Measurements from ENCODE around the gene TMEM143. TPM values are rescaled to one million over a fixed set of nuclear protein-coding genes. Genes with fewer than 3 reads are reported as not detected.
"Not testable (repeated sequence)": the region's sequence is repeated elsewhere in the genome, so short reads cannot be mapped to it uniquely, and the experiment has no call there.

TMEM143 gene
- total and polyA plus RNA-seq, 4 donors = 4.1 to 12.3 (median 9.3) TPM

- peaks cover 4 to 13% (median 8%) of the 10 kb centered on the region in 4 donors for H3K36me3 ChIP-seq (ENCODE audit: control insufficient read depth in 4 of 4, insufficient read depth in 4 of 4, low read length in 4 of 4)
- TF ChIP-seq CTCF (IDR thresholded peaks at IDR 0.05; ENCODE audit: control extremely low read depth, extremely low read depth) = no peak
- H3K9ac ChIP-seq (ENCODE audit: insufficient read depth in 1 of 2, low read length in 2 of 2) = no peak overlapping the region
- H3K4me3 ChIP-seq = no peak overlapping the region
- no peaks in the 10 kb centered on the region for H3K9me3 ChIP-seq (ENCODE audit: control insufficient read depth in 4 of 4, insufficient read depth in 3 of 4, low read length in 3 of 4)
- DNase-seq (no peak), ATAC-seq (ENCODE audit: insufficient read depth, low FRiP score) (no peak)
- 86 to 95% methylated on average over 10 of the region's 10 CpGs for WGBS, 2 donors
- H3K27me3 ChIP-seq (ENCODE audit: control insufficient read depth in 3 of 3, insufficient read depth in 3 of 3, low read length in 2 of 3) = no peaks in the 10 kb centered on the region
- no peak overlapping the region for H3K27ac ChIP-seq (ENCODE audit: low read depth in 1 of 2, low read length in 1 of 2)
- no peaks in the 10 kb centered on the region for H3K4me1 ChIP-seq (ENCODE audit: control insufficient read depth in 5 of 5, insufficient read depth in 5 of 5, low read length in 5 of 5)
These were observed 14.4 kb upstream of the TMEM143 start for GRCh38 chr19:48378194-48378570.

GRCh38 chr19:48373567-48373966, 9.8 kb upstream of the TMEM143 start:
- 91 to 93% methylated on average over 10 to 11 of the region's 11 CpGs for WGBS, 2 donors
- Histone ChIP-seq H3K9ac (ENCODE audit: insufficient read depth in 1 of 2, low read length in 2 of 2) (no peak overlapping the region), H3K4me3 (no peak overlapping the region), H3K4me1 (ENCODE audit: control insufficient read depth in 5 of 5, insufficient read depth in 5 of 5, low read length in 5 of 5) (no peaks in the 10 kb centered on the region), H3K27ac (ENCODE audit: low read depth in 1 of 2, low read length in 1 of 2) (no peak overlapping the region), H3K36me3 (ENCODE audit: control insufficient read depth in 4 of 4, insufficient read depth in 4 of 4, low read length in 4 of 4) (no peaks in the 10 kb centered on the region), H3K9me3 (ENCODE audit: control insufficient read depth in 4 of 4, insufficient read depth in 3 of 4, low read length in 3 of 4) (no peaks in the 10 kb centered on the region), H3K27me3 (ENCODE audit: control insufficient read depth in 3 of 3, insufficient read depth in 3 of 3, low read length in 2 of 3) (no peaks in the 10 kb centered on the region)
- DNase-seq = no peak
- TF ChIP-seq CTCF (IDR thresholded peaks at IDR 0.05; ENCODE audit: control extremely low read depth, extremely low read depth) = no peak
- no peak for ATAC-seq (ENCODE audit: insufficient read depth, low FRiP score)

GRCh38 chr19:48372904-48373303, 9.2 kb upstream of the TMEM143 start:
- Histone ChIP-seq H3K9ac (ENCODE audit: insufficient read depth in 1 of 2, low read length in 2 of 2) (no peak overlapping the region), H3K27me3 (ENCODE audit: control insufficient read depth in 3 of 3, insufficient read depth in 3 of 3, low read length in 2 of 3) (no peaks in the 10 kb centered on the region), H3K27ac (ENCODE audit: low read depth in 1 of 2, low read length in 1 of 2) (no peak overlapping the region), H3K36me3 (ENCODE audit: control insufficient read depth in 4 of 4, insufficient read depth in 4 of 4, low read length in 4 of 4) (no peaks in the 10 kb centered on the region), H3K4me1 (ENCODE audit: control insufficient read depth in 5 of 5, insufficient read depth in 5 of 5, low read length in 5 of 5) (no peaks in the 10 kb centered on the region), H3K9me3 (ENCODE audit: control insufficient read depth in 4 of 4, insufficient read depth in 3 of 4, low read length in 3 of 4) (no peaks in the 10 kb centered on the region), H3K4me3 (no peak overlapping the region)
- 60 to 63% methylated on average over 4 of the region's 4 CpGs for WGBS, 2 donors
- TF ChIP-seq CTCF (IDR thresholded peaks at IDR 0.05; ENCODE audit: control extremely low read depth, extremely low read depth) = no peak
- ATAC-seq (ENCODE audit: insufficient read depth, low FRiP score) (no peak), DNase-seq (no peak)

- not testable (repeated sequence) for H3K4me3 ChIP-seq; H3K27me3 ChIP-seq (ENCODE audit: control insufficient read depth in 3 of 3, insufficient read depth in 3 of 3, low read length in 2 of 3); H3K27ac ChIP-seq (ENCODE audit: low read depth in 1 of 2, low read length in 1 of 2); H3K36me3 ChIP-seq (ENCODE audit: control insufficient read depth in 4 of 4, insufficient read depth in 4 of 4, low read length in 4 of 4); H3K9ac ChIP-seq (ENCODE audit: insufficient read depth in 1 of 2, low read length in 2 of 2); H3K9me3 ChIP-seq (ENCODE audit: control insufficient read depth in 4 of 4, insufficient read depth in 3 of 4, low read length in 3 of 4); H3K4me1 ChIP-seq (ENCODE audit: control insufficient read depth in 5 of 5, insufficient read depth in 5 of 5, low read length in 5 of 5); DNase-seq; ATAC-seq (ENCODE audit: insufficient read depth, low FRiP score)
- WGBS, 2 donors = 89 to 94% methylated on average over 5 of the region's 5 CpGs
These were observed 8.0 kb upstream of the TMEM143 start for GRCh38 chr19:48371771-48372170.
